Activated gamma-delta T cell treated with anti-CD3 and anti-CD28 coated beads, Interleukin-2, amount 50 U/mL, for 16 hours (primary cell): Measurements from ENCODE around the gene AHCYL2.
"Not testable (repeated sequence)": the region's sequence is repeated elsewhere in the genome, so short reads cannot be mapped to it uniquely, and the experiment has no call there.

ENCODE experiments used
- DNase-seq: peaks from one replicate; pipeline ENCODE4 v3.0.0-alpha.2; 2020; ENCODE audit warnings: low read depth

AHCYL2 gene

DNA sequence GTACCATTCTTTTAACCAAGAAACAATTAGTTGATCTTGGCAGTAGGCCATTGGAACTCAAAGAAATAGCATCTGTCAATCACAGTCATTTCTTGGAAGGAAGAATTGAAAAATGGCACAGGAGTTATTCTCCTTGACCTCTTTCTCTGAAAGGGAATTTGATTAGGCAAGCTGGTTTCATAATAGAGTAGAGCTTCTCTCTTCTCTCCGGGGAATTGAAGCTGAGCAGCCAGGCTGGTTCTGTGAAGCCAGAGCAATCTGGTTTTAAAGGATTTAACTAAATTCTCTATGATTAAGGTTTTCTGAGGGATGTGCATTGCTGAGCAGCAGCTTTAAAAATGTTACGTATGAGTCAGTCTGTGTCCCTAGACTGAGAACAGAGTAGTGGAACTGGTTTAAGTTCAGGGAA is 70.2 kb downstream of the AHCYL2 start:
- DNase-seq: no peak

DNA sequence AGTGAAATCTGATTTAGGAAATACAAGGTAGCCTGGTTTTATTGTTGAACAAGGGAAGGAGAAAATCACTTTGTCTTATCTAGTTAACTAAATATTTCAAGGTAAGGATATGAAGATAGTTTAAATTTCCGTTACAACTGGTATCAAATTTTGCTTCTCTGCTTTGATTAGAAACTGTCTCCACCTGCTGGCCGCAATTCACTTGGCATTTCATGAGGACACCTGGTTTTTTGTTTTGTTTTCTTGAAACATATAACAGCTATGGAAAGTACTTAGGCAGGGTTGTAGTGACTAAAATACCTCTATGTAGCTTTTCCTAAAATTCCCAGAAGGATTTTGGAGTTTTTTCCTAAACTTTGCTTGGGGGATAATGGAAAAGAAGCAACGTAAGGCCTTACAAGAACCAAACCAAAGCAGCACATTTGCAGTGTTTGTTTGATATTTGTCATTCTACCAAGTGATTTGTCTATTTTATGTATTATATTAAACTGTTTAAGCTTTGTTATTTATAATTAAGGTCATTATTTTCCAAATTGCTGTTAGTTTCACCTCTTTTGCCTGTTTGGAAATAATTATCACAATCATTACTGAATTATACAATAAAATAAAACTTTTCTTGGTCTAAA is 73.6 kb downstream of the AHCYL2 start:
- peak; percentile 9 for DNase-seq

DNA sequence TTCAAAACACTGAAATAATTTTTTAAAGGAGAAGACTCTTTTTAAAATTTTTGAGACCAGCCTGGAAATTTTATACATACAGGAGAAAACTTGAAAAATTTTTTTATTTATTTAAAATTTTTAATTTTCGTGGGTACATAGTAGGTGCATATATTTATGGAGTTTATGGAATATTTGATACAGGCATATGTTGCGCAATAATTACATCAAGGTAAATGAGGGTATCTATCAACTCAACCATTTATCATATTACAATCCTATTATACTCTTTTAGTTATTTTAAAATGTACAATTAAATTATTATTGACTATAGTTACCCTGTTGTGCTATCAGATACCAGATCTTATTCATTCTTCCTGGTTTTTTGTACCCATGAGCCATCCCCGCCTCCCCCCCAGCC is 75.1 kb downstream of the AHCYL2 start:
- no peak for DNase-seq

DNA sequence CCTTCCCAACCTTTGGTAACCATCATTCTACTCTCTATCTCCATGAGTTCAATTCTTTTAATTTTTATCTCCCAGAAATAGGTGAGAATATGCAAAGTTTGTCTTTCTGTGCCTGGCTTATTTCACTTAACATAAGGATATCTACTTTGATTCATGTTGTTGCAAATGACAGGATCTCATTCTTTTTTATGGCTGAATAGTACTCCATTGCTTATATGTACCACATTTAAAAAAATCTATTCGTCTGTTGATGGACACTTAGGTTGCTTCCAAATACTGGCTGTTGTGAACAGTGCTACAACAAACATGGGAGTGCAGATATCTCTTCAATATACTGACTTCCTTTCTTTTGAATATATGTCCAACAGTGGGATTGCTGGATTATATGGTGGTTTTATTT is 75.5 kb downstream of the AHCYL2 start:
- DNase-seq: not testable (repeated sequence)

DNA sequence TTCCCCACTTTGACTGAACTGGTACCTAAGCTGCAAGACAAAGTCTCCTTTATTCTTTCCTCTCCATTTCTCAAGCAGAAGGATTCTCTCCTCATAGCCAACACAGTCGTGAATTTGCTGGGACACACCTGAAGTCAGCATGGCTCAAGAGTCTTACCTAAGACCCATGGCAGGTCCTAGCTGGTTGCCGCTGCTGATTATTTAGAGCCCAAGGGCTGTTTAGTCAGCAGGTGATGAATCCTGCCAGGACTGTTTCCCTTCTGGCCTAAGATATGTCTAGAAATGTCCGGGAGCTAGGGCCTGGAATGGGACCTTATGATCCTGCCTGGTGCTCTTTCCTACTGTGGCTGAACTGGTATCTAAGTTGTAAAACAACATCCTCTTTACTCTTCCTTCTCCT is 82.8 kb downstream of the AHCYL2 start:
- DNase-seq: no peak

DNA sequence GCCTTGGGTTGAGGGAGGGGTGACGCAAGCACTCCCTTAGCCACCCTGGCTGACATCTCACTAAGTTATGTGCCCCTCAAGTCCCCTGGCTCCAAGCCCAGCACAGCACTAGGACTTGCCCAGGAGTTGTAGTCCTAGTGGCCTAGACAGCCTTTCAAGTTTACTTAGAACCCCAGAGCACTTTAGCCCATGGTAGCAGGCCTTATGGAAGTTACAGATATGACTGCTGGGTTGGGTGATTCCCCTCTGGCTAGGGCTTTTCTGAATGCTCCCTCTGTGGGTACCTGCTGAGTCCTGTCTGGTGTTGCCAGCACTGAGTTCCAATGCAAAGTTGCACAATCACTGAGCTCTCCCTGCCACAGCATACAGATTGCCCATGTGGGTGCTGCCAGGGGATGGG is 83.2 kb downstream of the AHCYL2 start:
- no peak for DNase-seq

DNA sequence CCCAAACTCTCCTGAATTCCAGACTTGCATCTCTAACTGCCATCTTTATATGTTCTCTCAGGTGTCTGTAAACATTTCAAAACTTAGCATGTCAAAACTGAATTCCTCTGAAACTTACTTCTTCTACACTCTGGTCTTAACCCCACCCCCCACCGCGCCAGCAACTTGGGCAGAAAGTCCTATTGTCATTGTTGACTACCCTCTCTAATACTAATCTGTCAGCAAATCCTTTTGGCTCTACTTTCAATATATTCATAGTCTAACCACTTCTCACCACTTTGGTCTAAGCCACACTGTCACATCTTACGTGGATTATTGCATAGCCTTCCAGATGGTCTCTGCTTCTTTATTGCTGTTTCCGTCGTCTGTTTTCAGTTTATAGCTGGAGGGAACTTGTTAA is 86.6 kb downstream of the AHCYL2 start:
- DNase-seq: no peak

DNA sequence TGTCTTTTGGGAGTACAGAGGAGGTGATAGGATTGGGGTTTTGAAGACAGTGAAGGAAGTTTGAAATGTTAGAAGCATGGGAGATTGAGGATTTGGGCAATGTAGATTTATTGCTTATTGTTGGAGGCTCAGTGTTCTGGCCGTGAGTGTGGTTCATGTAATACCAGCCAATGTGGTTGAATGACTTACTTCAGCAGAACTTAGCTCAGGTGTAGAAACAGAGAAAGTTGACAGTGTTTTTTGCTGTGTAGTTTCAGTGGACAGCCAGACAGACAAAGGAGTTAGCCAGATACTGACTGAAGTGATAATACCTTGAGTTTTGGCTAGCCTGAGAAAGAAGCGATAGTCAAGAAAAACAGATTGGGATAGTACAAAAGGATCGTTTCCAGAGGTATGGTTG is 88.5 kb downstream of the AHCYL2 start:
- DNase-seq: no peak

DNA sequence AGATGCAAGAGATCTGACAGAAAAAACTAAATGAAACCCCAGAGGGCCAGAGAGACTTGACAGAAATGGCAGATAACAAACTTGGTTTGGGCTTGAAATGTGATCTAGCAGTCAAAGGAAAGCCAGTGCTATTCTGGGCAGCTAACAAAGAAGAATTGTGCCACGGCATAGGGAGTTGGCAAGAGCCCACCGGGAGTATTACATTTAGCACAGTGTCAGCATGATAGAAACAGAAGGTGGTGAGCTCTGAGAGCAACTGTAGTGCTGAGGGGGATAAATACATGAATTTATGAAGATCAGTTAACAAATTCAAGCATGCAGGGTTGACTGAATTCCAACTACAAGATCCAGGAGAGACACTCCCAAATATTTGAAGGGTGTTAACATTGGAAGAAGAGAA is 91.1 kb downstream of the AHCYL2 start:
- DNase-seq: no peak

DNA sequence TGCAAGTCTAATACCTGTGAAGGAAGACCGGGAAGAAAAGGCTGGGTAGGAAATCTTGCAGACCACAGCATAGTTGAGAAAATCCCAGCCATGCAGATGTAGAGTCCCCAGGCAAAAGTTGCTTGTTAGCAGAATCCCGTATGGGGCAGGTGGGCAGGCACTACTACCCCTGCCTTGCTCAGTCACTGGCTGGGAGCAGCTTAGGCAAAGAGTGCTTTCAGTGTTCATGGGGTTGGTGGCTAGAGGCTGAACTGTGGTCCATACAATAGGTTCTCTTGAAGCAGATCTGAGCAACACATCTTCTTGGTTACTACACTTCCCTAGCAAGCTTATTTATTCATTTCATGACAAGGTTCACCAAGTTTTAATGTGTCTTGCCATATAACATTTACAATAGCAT is 92.6 kb downstream of the AHCYL2 start:
- no peak for DNase-seq

DNA sequence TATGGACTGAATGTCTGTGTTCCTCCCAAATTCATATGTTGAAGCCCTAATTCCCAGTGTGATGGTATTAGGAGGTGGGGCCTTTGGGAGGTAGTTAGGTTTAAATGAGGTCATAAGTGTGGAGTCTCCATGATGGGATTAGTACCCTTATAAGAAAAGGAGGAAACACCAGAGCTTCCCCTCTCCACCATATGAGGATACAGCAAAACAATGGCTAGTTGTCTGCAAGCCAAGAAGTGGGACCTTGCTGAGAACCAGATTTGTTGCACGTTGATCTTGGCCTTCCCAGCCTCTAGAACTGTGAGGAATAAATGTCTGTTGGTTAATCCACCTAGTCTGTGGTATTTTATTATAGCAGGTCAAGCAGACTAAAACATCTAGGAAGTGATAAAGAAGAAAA is 102.2 kb downstream of the AHCYL2 start:
- DNase-seq: no peak

DNA sequence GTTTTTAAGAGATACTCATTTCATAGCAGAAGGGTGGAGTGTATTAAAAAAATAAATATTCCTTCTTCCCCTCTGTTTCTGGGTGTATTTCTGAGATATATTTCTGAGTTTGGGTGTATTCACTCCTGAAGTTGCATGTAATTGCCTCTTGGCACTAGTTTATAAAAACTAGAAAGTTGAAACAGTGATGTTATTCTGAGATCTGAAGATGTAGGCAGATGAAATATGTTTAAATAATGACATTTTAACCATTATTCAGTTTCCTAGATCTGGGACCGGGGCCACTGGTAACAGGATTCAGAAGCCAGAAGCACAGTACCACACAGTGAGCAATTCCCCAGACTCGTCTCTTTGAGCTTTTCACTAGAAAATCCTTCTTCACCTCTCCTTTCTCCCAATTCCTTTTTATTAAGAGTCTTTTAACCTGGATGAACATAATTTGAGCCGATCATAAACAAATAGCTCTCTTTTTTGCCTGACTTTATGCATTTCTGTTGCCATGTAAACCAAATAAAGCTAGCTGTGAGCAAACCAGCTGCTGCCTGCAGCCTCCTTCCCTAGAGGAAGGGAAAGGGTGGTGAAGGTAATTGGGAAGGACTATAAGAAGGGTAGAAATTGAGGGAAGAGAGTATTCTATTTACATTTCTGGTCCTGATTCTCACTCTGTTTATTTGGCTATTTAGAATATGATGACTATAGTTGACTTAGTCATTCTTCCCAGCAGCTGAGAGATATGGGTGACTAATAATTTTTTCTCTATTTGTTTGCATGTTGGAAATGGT is 107.6 kb downstream of the AHCYL2 start:
- DNase-seq: no peak

DNA sequence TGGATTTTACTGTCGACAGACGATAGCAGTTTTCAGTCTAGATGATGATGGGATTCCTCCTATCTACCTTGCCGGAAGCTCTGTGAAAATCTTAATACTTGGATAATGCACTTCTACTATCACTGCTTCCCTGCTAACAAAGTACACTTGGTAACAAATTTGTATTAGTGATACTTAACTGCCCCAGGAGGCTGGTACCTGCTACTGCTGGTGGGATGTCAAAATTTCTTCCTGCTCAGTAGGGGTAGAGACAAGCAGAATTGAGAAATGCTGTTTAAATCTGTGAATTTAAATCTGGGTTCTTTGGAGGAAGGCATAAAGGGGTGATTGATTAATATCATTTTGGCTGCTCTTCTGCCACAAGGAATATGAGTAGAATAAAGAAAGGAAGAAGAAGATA is 109.6 kb downstream of the AHCYL2 start:
- DNase-seq: no peak

DNA sequence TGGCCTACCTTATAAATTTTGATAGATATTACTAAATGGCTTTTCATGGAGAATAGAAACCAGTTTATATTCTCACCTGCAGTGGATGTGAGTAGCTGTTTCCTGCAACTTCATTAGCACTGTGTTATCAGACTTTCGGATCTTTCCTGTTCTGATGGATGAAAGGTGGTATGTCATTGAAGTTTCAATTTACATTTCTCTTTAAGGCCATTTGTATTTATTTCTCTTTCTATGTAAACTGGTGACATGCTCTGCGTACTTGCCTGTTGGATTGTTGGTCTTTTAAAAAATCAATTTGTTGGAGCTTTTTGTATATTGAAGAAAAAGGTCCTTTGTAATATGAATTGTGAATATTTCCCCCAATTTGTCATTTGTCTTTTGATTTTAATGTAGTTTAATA is 113.6 kb downstream of the AHCYL2 start:
- no peak for DNase-seq

DNA sequence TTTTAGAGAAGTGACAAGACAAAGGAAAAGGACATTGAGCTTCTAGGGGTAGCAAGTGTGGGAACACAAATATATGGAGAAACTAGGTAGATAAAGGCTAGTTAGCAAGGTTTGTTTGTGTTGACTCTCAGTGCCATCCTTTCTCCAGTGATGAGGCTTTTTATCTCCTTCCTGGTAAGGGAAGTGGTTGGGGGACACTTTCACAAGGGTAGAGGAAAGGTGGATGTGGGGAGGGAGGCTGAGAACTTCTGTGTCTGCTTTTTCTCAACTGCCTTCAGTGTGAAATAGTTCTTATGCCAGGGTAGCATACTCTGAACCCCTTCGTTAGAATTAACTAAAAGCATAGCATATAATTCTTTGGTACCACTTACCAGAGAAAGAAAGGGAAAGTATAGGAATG is 116.4 kb downstream of the AHCYL2 start:
- no peak for DNase-seq

DNA sequence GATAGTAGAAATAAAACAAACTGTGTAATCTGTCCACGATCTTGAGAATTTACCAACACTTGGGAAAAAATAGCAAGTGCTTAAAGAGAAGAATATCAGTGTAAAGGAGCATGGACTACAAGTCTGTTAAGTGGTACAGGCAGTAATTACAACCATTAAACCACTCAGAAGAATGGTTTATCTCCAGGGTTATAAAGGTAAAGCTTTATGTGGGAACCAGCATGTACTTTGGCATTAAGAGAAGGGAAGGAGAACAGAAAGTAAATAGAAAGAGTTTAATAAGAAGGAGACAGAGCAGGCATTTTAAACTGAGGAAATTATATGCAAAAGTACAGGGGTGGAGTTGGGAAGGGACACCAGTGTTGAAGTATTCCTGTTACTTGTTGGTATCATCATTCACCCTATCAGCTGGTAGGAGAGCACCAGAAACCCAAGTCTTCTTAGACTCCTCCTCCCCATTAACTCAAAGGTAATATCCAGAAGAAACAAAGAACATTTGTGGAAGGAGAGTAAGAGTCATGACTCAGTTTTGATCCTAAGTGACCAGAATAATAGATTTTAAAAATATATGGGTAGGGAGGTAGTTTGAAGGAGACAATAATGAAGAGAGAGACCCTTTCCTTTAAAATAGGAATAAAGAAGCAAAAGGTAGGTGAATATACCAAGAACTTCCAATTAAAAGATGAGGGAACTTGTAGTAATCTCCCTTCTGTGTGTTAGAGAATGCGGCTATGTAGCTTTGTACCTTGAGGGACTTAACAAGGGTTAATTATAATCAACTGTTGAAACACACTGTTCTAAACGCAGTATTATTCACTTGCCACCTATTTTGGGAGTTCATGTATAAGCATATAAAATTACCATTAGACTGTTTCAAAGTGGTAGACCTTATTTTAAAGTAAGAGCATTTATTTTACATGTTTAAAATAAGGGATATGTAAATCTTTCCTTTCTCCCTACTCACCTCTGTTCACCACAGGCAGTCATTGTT is 117.3 kb downstream of the AHCYL2 start:
- DNase-seq: no peak

DNA sequence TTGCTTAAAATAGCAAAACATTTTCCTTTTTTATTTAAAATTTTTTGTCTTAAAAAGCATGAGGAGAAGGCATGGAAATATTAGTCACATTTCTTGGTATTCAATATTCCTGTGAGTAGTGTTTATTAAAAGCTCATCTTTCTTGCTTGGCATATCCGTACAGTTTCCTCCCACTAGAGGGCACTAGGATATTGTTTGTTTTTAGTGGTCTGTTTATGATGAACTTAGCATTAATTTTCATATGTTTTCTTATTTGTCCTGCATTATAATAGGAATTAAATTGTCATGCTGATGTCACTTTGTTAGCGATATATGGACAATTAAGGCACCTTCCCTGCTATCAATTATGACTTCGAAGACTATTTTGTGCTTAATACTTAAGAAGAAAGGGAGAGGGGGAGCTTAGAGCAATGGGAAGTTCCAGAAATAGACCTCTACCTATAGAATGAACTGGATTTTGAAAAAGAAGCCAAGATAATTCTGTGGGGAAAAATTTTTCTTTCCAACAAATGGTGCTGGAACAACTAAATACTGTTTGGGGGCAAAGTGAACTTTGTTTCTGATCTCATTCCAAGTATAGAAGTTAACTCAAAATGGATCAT is 118.4 kb downstream of the AHCYL2 start:
- no peak for DNase-seq

DNA sequence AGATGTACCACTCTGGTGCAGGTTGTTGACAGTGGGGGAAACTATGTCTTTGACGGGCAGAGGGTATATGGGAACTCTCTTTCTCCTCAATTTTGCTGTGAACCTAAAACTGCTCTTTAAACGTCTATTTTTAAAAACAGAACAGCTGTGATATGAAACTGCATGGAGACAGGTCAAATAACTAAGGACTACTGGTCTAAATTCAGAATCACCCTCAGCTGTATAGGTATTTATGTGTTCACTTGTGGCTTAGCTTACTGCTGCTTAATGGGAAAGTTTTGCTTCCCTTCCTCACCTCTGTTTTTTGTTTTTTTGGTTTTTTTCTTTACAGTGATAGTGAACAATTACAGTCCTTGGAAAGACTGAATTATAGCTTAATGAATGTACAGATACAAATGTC is 122.5 kb downstream of the AHCYL2 start:
- DNase-seq: no peak

DNA sequence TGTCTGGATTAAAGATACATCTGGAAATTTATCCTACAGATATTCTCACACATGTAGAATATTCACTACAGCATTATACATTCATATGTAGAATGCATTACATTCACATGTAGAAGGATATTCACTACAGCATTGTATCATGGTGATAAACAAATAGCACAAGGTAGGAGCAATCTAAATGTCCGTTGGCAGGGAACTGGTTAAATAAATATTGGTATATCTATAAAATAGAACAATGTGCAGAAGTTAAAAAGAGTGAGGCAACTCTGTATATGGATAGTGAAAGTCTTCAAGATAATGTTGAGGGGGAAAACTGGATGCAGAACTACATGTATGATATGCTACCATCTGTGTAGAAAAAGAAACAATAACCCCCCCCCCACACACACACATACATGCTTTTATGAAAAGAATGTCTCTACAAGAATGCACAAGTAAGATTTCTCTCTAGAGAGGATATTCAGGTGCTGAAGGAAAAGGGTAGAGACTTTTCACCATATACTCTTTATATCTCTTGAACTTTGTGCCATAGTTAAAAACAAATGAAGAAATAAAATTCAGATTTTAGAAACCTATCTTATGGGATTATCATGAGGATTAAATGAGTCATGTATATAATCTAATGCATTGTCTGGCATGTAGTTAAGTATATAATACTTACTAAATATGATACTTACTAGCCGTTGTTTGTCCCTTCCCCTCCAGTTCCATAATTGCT is 123.4 kb downstream of the AHCYL2 start:
- DNase-seq: no peak

DNA sequence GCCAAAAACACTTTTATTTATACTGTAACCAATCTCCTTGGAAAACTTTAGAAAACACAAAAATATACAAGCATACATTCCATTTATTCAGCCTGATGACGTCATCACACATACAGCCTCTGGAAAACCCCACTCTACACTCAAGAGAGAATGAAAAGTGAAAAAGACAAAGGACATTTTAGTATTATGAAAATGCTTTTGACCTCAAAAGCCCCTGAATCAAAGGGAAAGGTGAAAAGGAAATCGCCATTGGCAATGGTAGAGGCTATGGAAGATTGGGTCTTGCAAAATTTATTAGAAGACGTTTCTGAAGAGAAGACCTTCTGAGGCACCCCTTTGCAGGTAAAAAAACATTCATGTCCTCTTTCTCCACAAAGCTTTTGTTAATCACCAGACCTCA is 126.5 kb downstream of the AHCYL2 start:
- no peak for DNase-seq

DNA sequence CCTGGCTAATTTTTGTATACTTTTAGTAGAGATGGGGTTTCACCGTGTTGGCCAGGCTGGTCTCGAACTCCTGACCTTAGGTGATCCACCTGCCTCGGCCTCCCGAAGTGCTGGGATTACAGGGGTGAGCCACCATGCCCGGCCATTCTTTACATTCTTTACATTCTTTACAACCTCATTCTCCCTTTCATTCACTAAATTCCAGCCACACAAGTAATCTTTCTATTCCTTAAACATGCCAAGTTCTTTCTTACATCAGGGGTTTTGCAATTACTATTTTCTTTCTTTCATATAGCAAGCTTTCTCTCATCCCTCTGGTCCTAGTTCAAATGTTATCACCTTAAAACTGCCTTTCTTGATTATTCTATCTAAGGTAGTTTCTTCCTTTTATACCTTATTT is 128.3 kb downstream of the AHCYL2 start:
- DNase-seq: not testable (repeated sequence)
